GM12878 (cell line): ENCODE results near the gene NR2E3. TPM values are rescaled to one million over a fixed set of nuclear protein-coding genes. Genes with fewer than 3 reads are reported as not detected.

Experiments used
- ATAC-seq: fragments of 200-7000 bp; cut with Tn5 transposase; 3 replicates; pipeline ENCODE4 v1.9.1; 2020; ENCODE audit warnings: mild to moderate bottlenecking, moderate library complexity
- BruUV-seq: library from RNA; stranded (reverse); fragments of 400-500 nt; replicated peaks from 2 replicates; lab custom pipeline; 2021; lab: Mats Ljungman, UMichigan
- CTCF ChIA-PET: fragments of 300-600 bp; sonication (Branson Sonifier 250); formaldehyde crosslinking; extraction: SDS; loops from one replicate; lab custom pipeline; 2021; ENCODE audit warnings: inconsistent platforms; lab: Yijun Ruan, JAX
- POLR2A ChIA-PET: fragments of 350-600 bp; formaldehyde crosslinking; extraction: SDS; loops from one replicate; lab custom pipeline; 2021; ENCODE audit warnings: inconsistent platforms; lab: Charles Lee
- RAD21 ChIA-PET: fragments of 300-600 bp; sonication (Branson Sonifier 250); formaldehyde crosslinking; loops from one replicate; lab custom pipeline; 2023; ENCODE audit warnings: antibody characterized with exemption; ENCODE audit not compliant: unreplicated experiment; lab: Charles Lee
- SMC1A ChIA-PET: fragments of 300-600 bp; sonication (Branson Sonifier 250); formaldehyde crosslinking; loops from one replicate; lab custom pipeline; 2023; ENCODE audit not compliant: unreplicated experiment, uncharacterized antibody; lab: Charles Lee
- DNase-seq: peaks from one replicate; pipeline ENCODE4 v3.0.0-alpha.2; 2011; ENCODE audit warnings: low read depth, low spot score
- FAIRE-seq: peaks from 3 replicates; lab custom pipeline; 2011; peaks lifted over from hg19 to GRCh38; lab: Jason Lieb, UNC
- H2AFZ ChIP-seq: 2 replicates; pipeline ENCODE4 v1.6.0; 2011; ENCODE audit warnings: low read depth, low read length, control low read depth; ENCODE audit not compliant: control insufficient read depth
- H3K27ac ChIP-seq: 2 replicates; pipeline ENCODE4 v1.5.1; 2011; ENCODE audit warnings: control low read depth; ENCODE audit not compliant: control insufficient read depth, insufficient read depth
- H3K27me3 ChIP-seq, 2 experiments: replicated peaks in 1 of 2; 2 replicates each; pipeline versions ENCODE4 v1.6.0 to v1.6.1; 2011; ENCODE audit warnings: low read length in 1 of 2; ENCODE audit not compliant: control insufficient read depth in 2 of 2, insufficient read depth in 2 of 2
- H3K36me3 ChIP-seq, 2 experiments: 2 replicates each; pipeline ENCODE4 v1.5.1; 2011; ENCODE audit warnings: low read length in 1 of 2; ENCODE audit not compliant: control insufficient read depth in 2 of 2, insufficient read depth in 2 of 2
- H3K4me1 ChIP-seq: 2 replicates; pipeline ENCODE4 v1.6.1; 2011; ENCODE audit warnings: mild to moderate bottlenecking, low read length, moderate library complexity, mixed read lengths; ENCODE audit not compliant: control insufficient read depth, insufficient read depth
- H3K4me2 ChIP-seq: 2 replicates; pipeline ENCODE4 v1.6.0; 2011; ENCODE audit warnings: control low read depth; ENCODE audit not compliant: control insufficient read depth, insufficient read depth
- H3K4me3 ChIP-seq: fragments of 200-600 bp; sonication (generic); 2 replicates; pipeline ENCODE4 v1.5.1; 2016
- H3K79me2 ChIP-seq: 2 replicates; pipeline ENCODE4 v1.6.0; 2011; ENCODE audit warnings: low read length; ENCODE audit not compliant: control insufficient read depth, insufficient read depth
- H3K9ac ChIP-seq: 2 replicates; pipeline ENCODE4 v1.8.0; 2011; ENCODE audit warnings: low read length, control low read depth, mixed read lengths; ENCODE audit not compliant: control insufficient read depth, insufficient read depth
- H3K9me3 ChIP-seq: replicated peaks from 3 replicates; pipeline ENCODE4 v1.5.1; 2011; ENCODE audit warnings: mild to moderate bottlenecking, low read length; ENCODE audit not compliant: control insufficient read depth, insufficient read depth
- H4K20me1 ChIP-seq: 2 replicates; pipeline ENCODE4 v1.6.0; 2011; ENCODE audit not compliant: control insufficient read depth, insufficient read depth
- CREB1 ChIP-seq: IDR thresholded peaks from 2 replicates; pipeline ENCODE4 v1.6.1; 2012; ENCODE audit warnings: low read depth, mild to moderate bottlenecking, inconsistent platforms
- IRF4 ChIP-seq: IDR thresholded peaks from 2 replicates; pipeline ENCODE4 v1.6.1; 2011; ENCODE audit warnings: low read depth, low read length
- JUNB ChIP-seq: IDR thresholded peaks from 2 replicates; pipeline ENCODE4 v1.6.1; 2016; ENCODE audit warnings: antibody characterized with exemption, mild to moderate bottlenecking
- KDM1A ChIP-seq: fragments of 200-600 bp; sonication (generic); IDR thresholded peaks from 2 replicates; pipeline ENCODE4 v1.6.1; 2016; ENCODE audit warnings: borderline replicate concordance
- MEF2A ChIP-seq: IDR thresholded peaks from 2 replicates; pipeline ENCODE4 v1.6.1; 2011; ENCODE audit warnings: low read depth, mild to moderate bottlenecking, low read length, moderate library complexity; ENCODE audit not compliant: insufficient read depth
- RBBP5 ChIP-seq: fragments of 200-600 bp; sonication (generic); conservative IDR thresholded peaks from 2 replicates; pipeline ENCODE4 v1.6.1; 2016
- RCOR1 ChIP-seq: conservative IDR thresholded peaks from 2 replicates; pipeline ENCODE4 v1.6.1; 2012; ENCODE audit warnings: low read depth, low read length, improper control_type of control experiment
- REST ChIP-seq: IDR thresholded peaks from 2 replicates; pipeline ENCODE4 v1.6.1; 2012; ENCODE audit warnings: mild to moderate bottlenecking, low read depth, low read length
- SMAD1 ChIP-seq: fragments of 450-650 bp; IDR thresholded peaks from 2 replicates; pipeline ENCODE4 v1.6.1; 2018; ENCODE audit warnings: mild to moderate bottlenecking, low read depth; ENCODE audit not compliant: partially characterized antibody
- STAT3 ChIP-seq: IDR thresholded peaks from 2 replicates; pipeline ENCODE4 v1.6.1; 2011; ENCODE audit warnings: low read depth, low read length, improper control_type of control experiment
- TCF12 ChIP-seq: IDR thresholded peaks from 2 replicates; pipeline ENCODE4 v1.6.1; 2011; ENCODE audit warnings: low read depth, mild to moderate bottlenecking, low read length
- YY1 ChIP-seq: IDR thresholded peaks from 2 replicates; pipeline ENCODE4 v1.6.1; 2011; ENCODE audit warnings: low read depth, mild to moderate bottlenecking, low read length
- ZNF217 ChIP-seq: fragments of 450-650 bp; IDR thresholded peaks from 2 replicates; pipeline ENCODE4 v1.6.1; 2017; ENCODE audit warnings: antibody characterized with exemption, mild to moderate bottlenecking
- ZNF274 ChIP-seq: IDR thresholded peaks from one replicate; pipeline ENCODE4 v1.8.0; 2011; ENCODE audit not compliant: insufficient read length, insufficient read depth
- ZNF622 ChIP-seq: fragments of 450-650 bp; IDR thresholded peaks from 2 replicates; pipeline ENCODE4 v1.6.1; 2017; ENCODE audit warnings: mild to moderate bottlenecking, inconsistent platforms
- WGBS: methylation state at CpG from one replicate; pipeline ENCODE4 v1.1.6; 2016; ENCODE audit warnings: low lambda C conversion rate; ENCODE audit not compliant: insufficient replicate concordance, insufficient coverage; ENCODE audit errors: missing lambda C conversion rate; 5-methylcytosine and 5-hydroxymethylcytosine counted together
- in situ Hi-C: fragments of 300-500 bp; cut with MboI; formaldehyde crosslinking; loops from 9 replicates; pipeline ENCODE4 v1.14.3; 2018; ENCODE audit warnings: mixed read lengths
- intact Hi-C: fragments of 100-400 bp; cut with micrococcal nuclease; formaldehyde crosslinking; loops from one replicate; pipeline ENCODE4 v1.14.2; 2022; ENCODE audit not compliant: unreplicated experiment
- polyA plus RNA-seq, 11 experiments: library from polyadenylated mRNA; depleted of rRNA in 4 of 11; unstranded in 6 of 11; stranded (reverse) in 5 of 11; fragments of >200 nt; fragmentation: Nextera tagmentation in 4 of 11; fragmentation: Illumina TruSeq in 1 of 11; extraction: Ambion mirVana in 4 of 11; extraction: Trizol in 1 of 11; gene quantifications; 1 replicate in 1 of 11; 2 replicates in 10 of 11; pipeline versions ENCODE4 v1.2.1 to v1.2.3, GENCODE V29; 2011 to 2016; ENCODE audit warnings: inconsistent platforms in 2 of 11, missing spikeins in 2 of 11, low read depth in 1 of 11
- total RNA-seq, 4 experiments: library from RNA; depleted of rRNA in 3 of 4; stranded (reverse); fragments of >200 nt in 3 of 4; fragmentation: Illumina TruSeq in 1 of 4; extraction: Trizol in 1 of 4; gene quantifications; 2 replicates each; pipeline versions ENCODE4 v1.2.1 to v1.2.3, GENCODE V29; 2013 to 2021
- TF ChIP-seq, protein P1 (sequence below): fragments of 450-650 bp; IDR thresholded peaks from 2 replicates; pipeline ENCODE4 v1.6.1; 2016; ENCODE audit warnings: mild to moderate bottlenecking

NR2E3 gene
- total and polyA plus RNA-seq, 10 of the 15 experiments (the other 5 are each of a cell fraction or from before 2014, with no cell fraction given) = 0.05 to 0.11 (median 0.11) TPM; not detected in 7

GRCh38 chr15:71825021-71825730 is 14.8 kb downstream of the NR2E3 start (continued):
- no peak for TF ChIP-seq MEF2A
- no peak for TF ChIP-seq IRF4
- TF ChIP-seq CREB1 = no peak
- TF ChIP-seq, all 136 proteins: peak for 0

DNA sequence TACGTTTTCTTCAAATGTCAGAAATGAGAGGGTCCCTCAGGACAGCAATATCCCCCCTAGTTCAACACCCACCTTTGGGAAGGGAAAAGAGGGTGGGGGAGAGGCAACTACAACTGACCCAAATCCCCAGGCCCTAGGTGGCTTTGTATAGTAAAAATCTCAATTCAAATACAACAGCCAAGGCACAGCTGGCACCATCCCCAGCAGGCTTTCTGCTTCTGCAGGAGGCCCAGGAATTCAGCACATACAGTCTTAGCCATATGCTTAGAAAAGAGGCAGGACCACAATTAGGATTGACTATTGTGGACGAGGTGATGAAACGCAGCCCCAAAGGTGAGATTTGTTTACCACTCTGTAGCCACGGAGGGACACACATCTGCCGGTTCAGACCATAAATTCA is 15.8 kb downstream of the NR2E3 start:
- in situ Hi-C loops = no loop called here
- RAD21 ChIA-PET = no interaction called here
- TF ChIP-seq ZNF217 (no peak), ZNF622 (no peak), RBBP5 (no peak), TCF12 (no peak), YY1 (no peak), JUNB (no peak), RCOR1 (no peak), KDM1A (no peak), SMAD1 (no peak), REST (no peak), STAT3 (no peak), CREB1 (no peak), ZNF274 (no peak)
- TF ChIP-seq, protein P1, sequence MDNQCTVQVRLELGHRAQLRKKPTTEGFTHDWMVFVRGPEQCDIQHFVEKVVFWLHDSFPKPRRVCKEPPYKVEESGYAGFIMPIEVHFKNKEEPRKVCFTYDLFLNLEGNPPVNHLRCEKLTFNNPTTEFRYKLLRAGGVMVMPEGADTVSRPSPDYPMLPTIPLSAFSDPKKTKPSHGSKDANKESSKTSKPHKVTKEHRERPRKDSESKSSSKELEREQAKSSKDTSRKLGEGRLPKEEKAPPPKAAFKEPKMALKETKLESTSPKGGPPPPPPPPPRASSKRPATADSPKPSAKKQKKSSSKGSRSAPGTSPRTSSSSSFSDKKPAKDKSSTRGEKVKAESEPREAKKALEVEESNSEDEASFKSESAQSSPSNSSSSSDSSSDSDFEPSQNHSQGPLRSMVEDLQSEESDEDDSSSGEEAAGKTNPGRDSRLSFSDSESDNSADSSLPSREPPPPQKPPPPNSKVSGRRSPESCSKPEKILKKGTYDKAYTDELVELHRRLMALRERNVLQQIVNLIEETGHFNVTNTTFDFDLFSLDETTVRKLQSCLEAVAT = no peak

More for the DNA sequence above, 15.8 kb downstream of the NR2E3 start:
- Histone ChIP-seq H3K9me3 (peaks cover 11% of the 10 kb centered on the region), H3K36me3 (peaks cover 0 to 10% of the 10 kb centered on the region in 2 experiments; a peak in 3 of 4 replicates), H3K27ac (no peak overlapping the region), H4K20me1 (no peaks in the 10 kb centered on the region), H3K4me3 (no peak overlapping the region), H3K4me1 (no peaks in the 10 kb centered on the region), H3K4me2 (no peak overlapping the region), H3K9ac (no peak overlapping the region), H3K79me2 (no peaks in the 10 kb centered on the region), H2AFZ (no peak overlapping the region), H3K27me3 (no peaks in the 10 kb centered on the region)
- intact Hi-C loops = no loop called here
- ATAC-seq (no peak), DNase-seq (no peak), FAIRE-seq (no peak)
- ChIA-PET CTCF (no interaction called here), POLR2A (no interaction called here), SMC1A (interaction anchor here (0.8 kb wide), 1 partner anchor 248 kb away, joined by 3 read pairs; no protein-coding TSS in a partner anchor)
- 93% methylated on average over 5 of the region's 5 CpGs for WGBS
- no TSS peak for BruUV-seq
